Measurements from ENCODE around the gene OSBPL10.

- TF ChIP-seq POLR2A (IDR thresholded peaks at IDR 0.05) (no peak), CTCF (IDR thresholded peaks at IDR 0.05) (no peak), POLR2AphosphoS5 (IDR thresholded peaks at IDR 0.05) (peak; percentile 56)
Observed at GRCh38 chr3:32021155-32021554, 40.1 kb upstream of the OSBPL10 start.

Data from prostate gland (tissue), 2 donors.